Testis (tissue), 2 donors: Measurements from ENCODE around the gene MS4A18.

Source experiments
- POLR2A ChIP-seq: fragments of 450-650 bp; IDR thresholded peaks from one replicate; pipeline ENCODE4 v1.6.1; 2017; ENCODE audit warnings: antibody characterized with exemption, mild to moderate bottlenecking, moderate library complexity
- TF ChIP-seq, protein P1 (sequence below), 3 experiments: fragments of 450-650 bp in 2 of 3; fragments of 200-600 bp in 1 of 3; sonication (generic) in 1 of 3; IDR thresholded peaks; one replicate each; pipeline ENCODE4 v1.5.1; 2016 to 2019; ENCODE audit warnings: antibody characterized with exemption in 3 of 3, mild to moderate bottlenecking in 2 of 3, moderate library complexity in 1 of 3

DNA sequence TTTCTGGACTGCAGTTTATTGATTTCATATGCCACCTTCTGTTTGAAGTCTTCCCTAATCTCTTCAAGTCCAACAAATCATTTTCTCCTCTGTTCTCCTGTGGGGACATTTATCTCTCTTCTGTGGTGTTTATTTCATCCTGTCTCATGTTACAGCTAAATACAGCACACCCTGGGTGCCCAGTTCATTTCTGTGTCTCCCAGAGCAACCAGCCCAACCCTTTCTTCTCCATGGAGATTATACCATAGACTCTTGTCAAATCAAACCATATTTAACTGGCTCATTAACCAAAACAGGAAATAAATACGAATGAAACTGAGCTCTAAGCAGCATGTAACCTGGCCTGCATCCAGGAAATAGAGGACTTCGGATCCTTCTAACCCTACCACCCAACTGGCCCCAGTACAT lies 25.2 kb upstream of the MS4A18 start, which contains the start of gene MS4A8:
- TF ChIP-seq POLR2A = no peak
- TF ChIP-seq, protein P1, sequence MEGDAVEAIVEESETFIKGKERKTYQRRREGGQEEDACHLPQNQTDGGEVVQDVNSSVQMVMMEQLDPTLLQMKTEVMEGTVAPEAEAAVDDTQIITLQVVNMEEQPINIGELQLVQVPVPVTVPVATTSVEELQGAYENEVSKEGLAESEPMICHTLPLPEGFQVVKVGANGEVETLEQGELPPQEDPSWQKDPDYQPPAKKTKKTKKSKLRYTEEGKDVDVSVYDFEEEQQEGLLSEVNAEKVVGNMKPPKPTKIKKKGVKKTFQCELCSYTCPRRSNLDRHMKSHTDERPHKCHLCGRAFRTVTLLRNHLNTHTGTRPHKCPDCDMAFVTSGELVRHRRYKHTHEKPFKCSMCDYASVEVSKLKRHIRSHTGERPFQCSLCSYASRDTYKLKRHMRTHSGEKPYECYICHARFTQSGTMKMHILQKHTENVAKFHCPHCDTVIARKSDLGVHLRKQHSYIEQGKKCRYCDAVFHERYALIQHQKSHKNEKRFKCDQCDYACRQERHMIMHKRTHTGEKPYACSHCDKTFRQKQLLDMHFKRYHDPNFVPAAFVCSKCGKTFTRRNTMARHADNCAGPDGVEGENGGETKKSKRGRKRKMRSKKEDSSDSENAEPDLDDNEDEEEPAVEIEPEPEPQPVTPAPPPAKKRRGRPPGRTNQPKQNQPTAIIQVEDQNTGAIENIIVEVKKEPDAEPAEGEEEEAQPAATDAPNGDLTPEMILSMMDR (IDR thresholded peaks at IDR 0.05) = no peak
